Astrocyte of the cerebellum (primary cell): Measurements from ENCODE around the gene CCR5AS.

ENCODE experiments used
- DNase-seq: peaks from one replicate; pipeline ENCODE4 v3.0.0-alpha.2; 2011; ENCODE audit warnings: low read depth
- H3K4me3 ChIP-seq: 2 replicates; pipeline ENCODE4 v1.5.1; 2011; ENCODE audit warnings: mild to moderate bottlenecking, low read depth, low read length, moderate library complexity
- CTCF ChIP-seq: IDR thresholded peaks from 2 replicates; pipeline ENCODE4 v1.5.1; 2012; ENCODE audit warnings: low read length, low read depth, moderate library complexity, mild to moderate bottlenecking; ENCODE audit errors: missing control alignments
- in situ Hi-C: cut with HindIII; loops from 2 replicates; pipeline ENCODE4 v1.10.0; 2017; ENCODE audit warnings: low sequenced_read_pairs

The CCR5AS gene

GRCh38 chr3:46318207-46318927, 88.5 kb downstream of the CCR5AS start:
- DNase-seq, result no peak
- in situ Hi-C loops, result no loop called here
- no peak for TF ChIP-seq CTCF
- H3K4me3 ChIP-seq, result no peak overlapping the region

- no peak for TF ChIP-seq CTCF
- no peak overlapping the region for H3K4me3 ChIP-seq
- no peak for DNase-seq
- in situ Hi-C loops, result no loop called here
Observed at GRCh38 chr3:46316206-46316605, 90.7 kb downstream of the CCR5AS start.

- in situ Hi-C loops, result no loop called here
- no peak for TF ChIP-seq CTCF
- DNase-seq, result no peak
- H3K4me3 ChIP-seq, result no peak overlapping the region
Observed at GRCh38 chr3:46314517-46314916, 92.3 kb downstream of the CCR5AS start.
